Neural progenitor cell (in vitro differentiated cells): ENCODE results near the gene STAT4.

Experiments used
- CTCF ChIP-seq: fragments of 200-600 bp; sonication (generic); IDR thresholded peaks from 2 replicates; pipeline ENCODE4 v1.5.1; 2017; ENCODE audit warnings: antibody characterized with exemption, mild to moderate bottlenecking
- EZH2 ChIP-seq: fragments of 200-600 bp; sonication (generic); IDR thresholded peaks from 2 replicates; pipeline ENCODE4 v1.6.1; 2017; ENCODE audit warnings: antibody characterized with exemption, mild to moderate bottlenecking, moderate library complexity
- EZH2phosphoT487 ChIP-seq: fragments of 200-600 bp; sonication (generic); IDR thresholded peaks from 2 replicates; pipeline ENCODE4 v1.6.1; 2017; ENCODE audit warnings: antibody characterized with exemption

- TF ChIP-seq EZH2phosphoT487 (no peak), CTCF (no peak), EZH2 (no peak)
Observed at GRCh38 chr2:191056228-191056627, 94.6 kb downstream of the STAT4 start.
